Gastroesophageal sphincter (tissue), 4 donors: ENCODE data around the gene MMS19. TPM values are rescaled to one million over a fixed set of nuclear protein-coding genes. Genes with fewer than 3 reads are reported as not detected.

Experiments used
- ATAC-seq: fragments of 150-250 bp; one replicate; pipeline ENCODE4 v1.9.1; 2016; ENCODE audit warnings: mild to moderate bottlenecking, moderate library complexity
- H3K27ac ChIP-seq, 4 donors: fragments of 200-600 bp; sonication (generic) in 3 of 4; 1 replicate in 3 of 4; 2 replicates in 1 of 4; pipeline ENCODE4 v1.5.1; 2016 to 2019
- H3K27me3 ChIP-seq: fragments of 200-600 bp; sonication (generic); one replicate; pipeline ENCODE4 v1.5.1; 2019
- H3K36me3 ChIP-seq, 2 donors: fragments of 200-600 bp; sonication (generic); one replicate each; pipeline ENCODE4 v1.5.1; 2019; ENCODE audit warnings: control low read depth in 1 of 2
- H3K4me1 ChIP-seq, 3 donors: fragments of 200-600 bp; sonication (generic); 1 replicate in 2 of 3; 2 replicates in 1 of 3; pipeline ENCODE4 v1.5.1; 2016 to 2019; ENCODE audit warnings: control low read depth in 2 of 3
- H3K4me3 ChIP-seq, 2 donors: fragments of 200-600 bp; sonication (generic); one replicate each; pipeline ENCODE4 v1.5.1; 2019; ENCODE audit warnings: mild to moderate bottlenecking in 1 of 2, moderate library complexity in 1 of 2
- H3K9me3 ChIP-seq, 3 donors: fragments of 200-600 bp; sonication (generic); one replicate each; pipeline ENCODE4 v1.5.1; 2017 to 2019; ENCODE audit warnings: control low read depth in 2 of 3
- EP300 ChIP-seq: sonication (generic); formaldehyde crosslinking; IDR thresholded peaks from one replicate; pipeline ENCODE4 v1.6.1; 2017; ENCODE audit warnings: antibody characterized with exemption, mild to moderate bottlenecking
- POLR2A ChIP-seq, 2 donors: fragments of 450-650 bp; IDR thresholded peaks; one replicate each; pipeline ENCODE4 v1.6.1; 2017; ENCODE audit warnings: antibody characterized with exemption in 2 of 2, mild to moderate bottlenecking in 2 of 2, moderate library complexity in 1 of 2
- POLR2AphosphoS5 ChIP-seq: sonication (generic); formaldehyde crosslinking; IDR thresholded peaks from one replicate; pipeline ENCODE4 v1.6.1; 2017; ENCODE audit warnings: antibody characterized with exemption
- WGBS, 2 donors: methylation state at CpG; one replicate each; pipeline ENCODE4 v1.1.5; 2018; ENCODE audit warnings: low coverage in 1 of 2; 5-methylcytosine and 5-hydroxymethylcytosine counted together
- total RNA-seq, 4 donors: library from RNA; depleted of rRNA; stranded (reverse); fragments of >200 nt; gene quantifications; one replicate each; pipeline ENCODE4 v1.1.0, GENCODE V29; 2016
- TF ChIP-seq, protein P1 (sequence below), 4 experiments: fragments of 200-600 bp in 2 of 4; fragments of 450-650 bp in 2 of 4; sonication (generic) in 1 of 4; IDR thresholded peaks; one replicate each; pipeline ENCODE4 v1.5.1; 2017 to 2019; ENCODE audit warnings: antibody characterized with exemption in 4 of 4, mild to moderate bottlenecking in 2 of 4, moderate library complexity in 2 of 4

MMS19 gene
- total RNA-seq, 4 donors from 2014 or later, result 44.3 to 75.8 (median 51.8) TPM

DNA sequence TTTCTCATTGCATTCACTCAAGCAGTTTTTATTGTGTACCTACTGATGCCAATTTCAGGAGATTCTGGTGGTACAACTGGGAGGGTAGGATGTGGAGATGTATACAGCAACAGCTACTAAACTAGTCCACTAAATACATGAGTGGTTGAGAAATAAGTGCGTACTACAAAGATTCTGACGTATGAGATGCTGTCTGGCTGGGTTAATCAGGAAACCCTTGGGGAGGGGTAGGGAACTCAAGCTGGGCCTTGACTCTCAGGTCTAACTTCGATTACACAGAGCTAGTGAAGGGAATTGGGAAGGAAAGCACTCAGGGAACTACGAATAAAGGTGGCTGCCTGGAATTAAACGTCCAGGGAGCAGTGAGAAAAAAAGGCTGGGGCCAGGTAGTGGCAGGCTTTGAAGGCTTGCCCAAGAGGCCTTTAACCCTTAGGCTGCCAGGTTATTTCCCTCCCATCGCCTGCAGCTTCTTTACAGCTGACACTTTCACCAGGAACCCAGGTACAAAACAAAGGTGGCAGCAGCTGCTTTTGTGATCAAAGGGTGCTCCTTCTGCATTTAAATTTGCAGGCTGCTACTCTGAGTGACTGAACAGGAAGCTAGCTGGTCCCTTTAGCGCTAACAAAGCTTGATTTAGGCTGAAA is 3.2 kb downstream of the MMS19 start:
- Histone ChIP-seq H3K27me3 (no peaks in the 10 kb centered on the region), H3K27ac (peak overlapping the region in 3 of 4 donors; percentile 9 to 56 (median 41)), H3K9me3 (no peaks in the 10 kb centered on the region), H3K36me3 (no peaks in the 10 kb centered on the region), H3K4me3 (no peak overlapping the region), H3K4me1 (peaks cover 0 to 76% (median 15%) of the 10 kb centered on the region in 3 donors)
- WGBS, 2 donors, result 24 to 39% methylated on average over 5 to 7 of the region's 7 CpGs
- TF ChIP-seq, protein P1, sequence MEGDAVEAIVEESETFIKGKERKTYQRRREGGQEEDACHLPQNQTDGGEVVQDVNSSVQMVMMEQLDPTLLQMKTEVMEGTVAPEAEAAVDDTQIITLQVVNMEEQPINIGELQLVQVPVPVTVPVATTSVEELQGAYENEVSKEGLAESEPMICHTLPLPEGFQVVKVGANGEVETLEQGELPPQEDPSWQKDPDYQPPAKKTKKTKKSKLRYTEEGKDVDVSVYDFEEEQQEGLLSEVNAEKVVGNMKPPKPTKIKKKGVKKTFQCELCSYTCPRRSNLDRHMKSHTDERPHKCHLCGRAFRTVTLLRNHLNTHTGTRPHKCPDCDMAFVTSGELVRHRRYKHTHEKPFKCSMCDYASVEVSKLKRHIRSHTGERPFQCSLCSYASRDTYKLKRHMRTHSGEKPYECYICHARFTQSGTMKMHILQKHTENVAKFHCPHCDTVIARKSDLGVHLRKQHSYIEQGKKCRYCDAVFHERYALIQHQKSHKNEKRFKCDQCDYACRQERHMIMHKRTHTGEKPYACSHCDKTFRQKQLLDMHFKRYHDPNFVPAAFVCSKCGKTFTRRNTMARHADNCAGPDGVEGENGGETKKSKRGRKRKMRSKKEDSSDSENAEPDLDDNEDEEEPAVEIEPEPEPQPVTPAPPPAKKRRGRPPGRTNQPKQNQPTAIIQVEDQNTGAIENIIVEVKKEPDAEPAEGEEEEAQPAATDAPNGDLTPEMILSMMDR (IDR thresholded peaks at IDR 0.05), result no peak
- TF ChIP-seq EP300, result no peak
- TF ChIP-seq POLR2A (IDR thresholded peaks at IDR 0.05), result no peak
- TF ChIP-seq POLR2AphosphoS5, result no peak
- ATAC-seq, result no peak

DNA sequence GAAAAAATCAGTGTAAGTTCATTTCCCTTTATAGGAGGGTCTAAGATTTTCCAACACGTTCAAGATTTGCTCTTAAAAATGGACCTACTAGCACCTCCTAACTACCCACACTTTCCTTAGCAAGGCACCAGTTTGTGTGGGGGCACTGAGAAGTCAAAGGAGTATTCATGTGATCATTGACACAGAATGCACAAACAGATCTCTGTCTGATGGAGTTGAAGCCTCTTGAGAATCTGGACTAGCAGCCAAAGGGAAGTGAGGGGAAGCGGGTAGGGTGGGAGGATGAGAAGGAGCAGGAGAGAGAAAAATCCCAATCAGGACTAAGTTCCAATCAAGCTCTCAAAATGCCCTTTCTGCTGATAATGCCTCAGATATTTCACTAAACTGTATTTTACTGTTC is 4.1 kb downstream of the MMS19 start:
- H3K36me3 ChIP-seq, result no peaks in the 10 kb centered on the region
- 24 to 30% methylated on average over 2 of the region's 2 CpGs for WGBS, 2 donors
- peak overlapping the region in 3 of 4 donors; percentile 3 to 21 (median 9) for H3K27ac ChIP-seq
- H3K27me3 ChIP-seq, result no peaks in the 10 kb centered on the region
- no peak overlapping the region for H3K4me3 ChIP-seq
- TF ChIP-seq POLR2AphosphoS5 (no peak), POLR2A (IDR thresholded peaks at IDR 0.05) (no peak), EP300 (no peak)
- TF ChIP-seq, protein P1 (IDR thresholded peaks at IDR 0.05), result no peak
- ATAC-seq, result no peak
- peaks cover 0 to 77% (median 15%) of the 10 kb centered on the region in 3 donors for H3K4me1 ChIP-seq
- no peaks in the 10 kb centered on the region for H3K9me3 ChIP-seq

DNA sequence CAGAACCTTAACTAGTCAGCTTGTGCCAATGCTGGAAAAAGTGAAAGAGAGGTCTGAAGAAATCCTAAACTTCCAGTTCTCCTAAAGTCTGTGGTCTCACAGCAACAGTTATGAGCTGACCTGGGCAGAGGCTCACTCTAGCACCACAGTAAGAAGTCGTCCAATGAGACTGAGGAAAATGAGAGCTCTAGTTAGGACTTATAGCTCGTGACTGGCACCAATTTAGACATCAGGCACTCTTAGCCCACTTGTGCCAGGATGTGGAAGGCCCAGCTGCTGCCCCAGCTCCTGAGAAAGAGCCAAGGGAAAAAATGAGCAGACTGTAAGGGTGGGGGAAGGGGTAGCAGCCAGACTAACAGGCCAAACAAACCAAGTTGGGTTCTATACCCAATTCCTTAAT is 7.6 kb downstream of the MMS19 start:
- peak; percentile 37 for ATAC-seq
- TF ChIP-seq EP300 (no peak), POLR2AphosphoS5 (no peak), POLR2A (IDR thresholded peaks at IDR 0.05) (no peak)
- TF ChIP-seq, protein P1 (IDR thresholded peaks at IDR 0.05), result no peak
- peaks cover 0 to 85% (median 9%) of the 10 kb centered on the region in 3 donors for H3K4me1 ChIP-seq
- WGBS, 2 donors, result 50 to 63% methylated on average over 2 of the region's 2 CpGs
- no peaks in the 10 kb centered on the region for H3K9me3 ChIP-seq
- H3K27me3 ChIP-seq, result no peaks in the 10 kb centered on the region
- no peak overlapping the region for H3K4me3 ChIP-seq
- peak overlapping the region in 3 of 4 donors; percentile 15 to 51 (median 40) for H3K27ac ChIP-seq
- H3K36me3 ChIP-seq, result peaks cover 0 to 4% of the 10 kb centered on the region in 2 donors

DNA sequence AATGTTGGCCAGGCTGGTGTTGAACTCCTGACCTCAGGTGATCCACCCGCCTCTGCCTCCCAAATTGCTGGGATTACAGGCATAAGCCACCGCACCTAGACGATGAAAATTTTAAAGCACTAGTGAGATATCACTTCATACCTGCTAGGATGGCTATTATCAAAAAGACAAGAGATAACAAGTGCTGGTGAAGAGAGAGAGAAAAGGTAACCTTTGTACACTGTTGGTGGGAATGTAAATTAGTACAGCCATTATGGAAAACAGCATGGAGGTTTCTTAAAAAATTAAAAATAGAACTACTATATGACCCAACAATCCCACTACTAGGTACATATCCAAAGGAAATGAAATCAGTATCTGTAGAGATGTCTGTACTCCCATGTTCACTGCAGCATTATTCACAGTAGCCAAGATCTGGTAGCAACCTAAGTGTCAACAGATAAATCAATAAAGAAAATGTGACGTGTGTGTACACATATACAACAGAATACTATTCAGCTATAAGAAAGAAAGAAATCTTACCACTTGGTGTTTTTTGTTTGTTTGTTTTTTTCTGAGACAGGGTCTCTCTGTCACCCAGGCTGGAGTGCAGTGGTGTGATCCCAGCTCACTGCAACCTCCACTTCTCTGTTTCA is 12.5 kb downstream of the MMS19 start:
- no peak for TF ChIP-seq POLR2A (IDR thresholded peaks at IDR 0.05)
- TF ChIP-seq, protein P1 (IDR thresholded peaks at IDR 0.05), result no peak
- no peak for TF ChIP-seq POLR2AphosphoS5
- TF ChIP-seq EP300, result no peak
- Histone ChIP-seq H3K27me3 (no peaks in the 10 kb centered on the region), H3K4me3 (no peak overlapping the region), H3K36me3 (peaks cover 0 to 40% of the 10 kb centered on the region in 2 donors), H3K27ac (no peak overlapping the region), H3K4me1 (peaks cover 0 to 62% (median 0%) of the 10 kb centered on the region in 3 donors), H3K9me3 (no peaks in the 10 kb centered on the region)
- no peak for ATAC-seq
- 79 to 81% methylated on average over 2 to 3 of the region's 4 CpGs for WGBS, 2 donors
